ENCODE measurements around the gene TP53BP1.

GRCh38 chr15:43420435-43420834 lies 72.5 kb downstream of the TP53BP1 start:
- no peak for TF ChIP-seq CTCF (IDR thresholded peaks at IDR 0.05)
- TF ChIP-seq EP300 (IDR thresholded peaks at IDR 0.05): no peak

Measured in stomach (tissue), 4 donors.